HepG2 (cell line): Measurements from ENCODE around the gene RASA2. TPM values are rescaled to one million over a fixed set of nuclear protein-coding genes. Genes with fewer than 3 reads are reported as not detected.

Experiments used
- ELF3 ChIP-seq: IDR thresholded peaks from 2 replicates; pipeline ENCODE4 v1.6.1; 2016; ENCODE audit warnings: missing genetic modification reagents, missing compliant biosample characterization
- FOXA3 ChIP-seq: IDR thresholded peaks from 2 replicates; pipeline ENCODE4 v1.6.1; 2016; ENCODE audit warnings: missing genetic modification reagents, missing compliant biosample characterization
- FOXJ3 ChIP-seq: sonication (generic); formaldehyde crosslinking; IDR thresholded peaks from 2 replicates; pipeline ENCODE4 v1.4.0; 2020; ENCODE audit warnings: missing genetic modification reagents, mild to moderate bottlenecking, borderline replicate concordance
- FOXP1 ChIP-seq, 2 experiments: fragments of 450-650 bp in 1 of 2; IDR thresholded peaks; 2 replicates each; pipeline ENCODE4 v1.6.1; 2017 to 2018; ENCODE audit warnings: antibody characterized with exemption in 1 of 2
- IRF2 ChIP-seq: IDR thresholded peaks from 2 replicates; pipeline ENCODE4 v1.6.1; 2018; ENCODE audit warnings: missing genetic modification reagents, missing compliant biosample characterization
- MED1 ChIP-seq: sonication (generic); formaldehyde crosslinking; IDR thresholded peaks from 2 replicates; pipeline ENCODE4 v1.4.0; 2020; ENCODE audit warnings: missing genetic modification reagents
- RARG ChIP-seq: sonication (generic); formaldehyde crosslinking; IDR thresholded peaks from 2 replicates; pipeline ENCODE4 v1.4.0; 2020; ENCODE audit warnings: low read depth, mild to moderate bottlenecking, missing genetic modification reagents
- SAP130 ChIP-seq: IDR thresholded peaks from 2 replicates; pipeline ENCODE4 v1.6.1; 2016; ENCODE audit warnings: low read depth
- SOX13 ChIP-seq, 3 experiments: fragments of 450-650 bp in 1 of 3; sonication (generic) in 1 of 3; formaldehyde crosslinking in 1 of 3; IDR thresholded peaks in 2 of 3; conservative IDR thresholded peaks in 1 of 3; 2 replicates each; pipeline versions ENCODE4 v1.5.0 to v1.6.1; 2016 to 2020; ENCODE audit warnings: antibody characterized with exemption in 1 of 3, mild to moderate bottlenecking in 1 of 3, missing compliant biosample characterization in 1 of 3, missing genetic modification reagents in 1 of 3, moderate library complexity in 1 of 3
- THAP11 ChIP-seq: IDR thresholded peaks from 2 replicates; pipeline ENCODE4 v1.6.1; 2016; ENCODE audit warnings: missing biosample characterization, missing genetic modification reagents
- ZBTB3 ChIP-seq: sonication (generic); formaldehyde crosslinking; IDR thresholded peaks from 2 replicates; pipeline ENCODE4 v1.4.0; 2020; ENCODE audit warnings: low read depth, mild to moderate bottlenecking, moderate library complexity, missing genetic modification reagents, borderline replicate concordance
- ZNF101 ChIP-seq: sonication (generic); formaldehyde crosslinking; IDR thresholded peaks from 2 replicates; pipeline ENCODE4 v1.4.0; 2020; ENCODE audit warnings: mild to moderate bottlenecking, low read depth, missing genetic modification reagents, borderline replicate concordance
- ZZZ3 ChIP-seq: sonication (generic); formaldehyde crosslinking; IDR thresholded peaks from 2 replicates; pipeline ENCODE4 v1.4.0; 2020; ENCODE audit warnings: missing genetic modification reagents, mild to moderate bottlenecking, borderline replicate concordance
- polyA plus RNA-seq, 8 experiments: library from polyadenylated mRNA; depleted of rRNA in 3 of 8; stranded (reverse) in 7 of 8; unstranded in 1 of 8; fragments of >200 nt; fragmentation: Illumina TruSeq in 4 of 8; extraction: Trizol in 4 of 8; gene quantifications; 2 replicates each; pipeline versions ENCODE4 v1.2.1 to v1.2.3, GENCODE V29; 2011 to 2016; ENCODE audit warnings: low read depth in 4 of 8, missing spikeins in 1 of 8, mixed read lengths in 1 of 8; ENCODE audit not compliant: insufficient read depth in 1 of 8
- total RNA-seq, 5 experiments: library from RNA; depleted of rRNA; stranded (reverse); fragments of >200 nt; fragmentation: Illumina TruSeq; extraction: Trizol; gene quantifications; 2 replicates each; pipeline ENCODE4 v1.2.3, GENCODE V29; 2016; ENCODE audit warnings: low read depth in 1 of 5
- TF ChIP-seq, protein P1 (sequence below): sonication (generic); formaldehyde crosslinking; conservative IDR thresholded peaks from 2 replicates; pipeline ENCODE4 v1.8.0; 2022; ENCODE audit warnings: mild to moderate bottlenecking, moderate library complexity, missing genetic modification reagents
- TF ChIP-seq, protein P2 (sequence below): sonication (generic); formaldehyde crosslinking; IDR thresholded peaks from 2 replicates; pipeline ENCODE4 v1.4.0; 2020; ENCODE audit warnings: missing genetic modification reagents, borderline replicate concordance
- TF ChIP-seq, protein P3 (sequence below): sonication (generic); formaldehyde crosslinking; IDR thresholded peaks from 2 replicates; pipeline ENCODE4 v1.5.1; 2020; ENCODE audit warnings: mild to moderate bottlenecking, missing genetic modification reagents, borderline replicate concordance
- TF ChIP-seq, protein P4 (sequence below): IDR thresholded peaks from 2 replicates; pipeline ENCODE4 v1.6.1; 2012; ENCODE audit warnings: low read depth, low read length, improper control_type of control experiment

The RASA2 gene
- total and polyA plus RNA-seq, 2 of the 13 experiments (the other 11 are each of a cell fraction or from before 2014, with no cell fraction given): 5.4 to 8.5 TPM

DNA sequence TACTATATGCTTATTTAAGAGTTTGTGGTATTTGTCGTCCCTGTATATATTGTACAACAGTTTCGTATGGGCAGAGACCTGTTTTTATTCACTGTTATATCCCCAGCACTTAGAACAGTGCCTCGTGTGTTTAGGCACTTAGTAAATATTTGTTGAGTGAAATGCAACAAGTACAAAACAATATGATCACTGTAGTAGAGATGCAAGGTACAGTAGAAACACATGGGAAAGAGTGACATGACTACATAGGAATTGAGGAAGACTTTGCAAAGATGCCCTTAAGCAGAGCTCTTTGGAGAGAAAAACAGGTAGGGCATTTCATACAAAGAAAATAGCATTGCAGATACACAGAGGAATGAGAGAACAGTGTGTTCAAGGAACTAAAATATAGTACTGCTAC lies 18.3 kb downstream of the RASA2 start (continued):
- TF ChIP-seq, protein P1, sequence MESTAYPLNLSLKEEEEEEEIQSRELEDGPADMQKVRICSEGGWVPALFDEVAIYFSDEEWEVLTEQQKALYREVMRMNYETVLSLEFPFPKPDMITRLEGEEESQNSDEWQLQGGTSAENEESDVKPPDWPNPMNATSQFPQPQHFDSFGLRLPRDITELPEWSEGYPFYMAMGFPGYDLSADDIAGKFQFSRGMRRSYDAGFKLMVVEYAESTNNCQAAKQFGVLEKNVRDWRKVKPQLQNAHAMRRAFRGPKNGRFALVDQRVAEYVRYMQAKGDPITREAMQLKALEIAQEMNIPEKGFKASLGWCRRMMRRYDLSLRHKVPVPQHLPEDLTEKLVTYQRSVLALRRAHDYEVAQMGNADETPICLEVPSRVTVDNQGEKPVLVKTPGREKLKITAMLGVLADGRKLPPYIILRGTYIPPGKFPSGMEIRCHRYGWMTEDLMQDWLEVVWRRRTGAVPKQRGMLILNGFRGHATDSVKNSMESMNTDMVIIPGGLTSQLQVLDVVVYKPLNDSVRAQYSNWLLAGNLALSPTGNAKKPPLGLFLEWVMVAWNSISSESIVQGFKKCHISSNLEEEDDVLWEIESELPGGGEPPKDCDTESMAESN (CRISPR knock-in tag): no peak
- TF ChIP-seq FOXP1 (IDR thresholded peaks at IDR 0.05): peak; percentile 10; the same call in 1 of the 2 replicates
- peak; percentile 50 for TF ChIP-seq FOXP1 (CRISPR knock-in tag; IDR thresholded peaks at IDR 0.05)
- TF ChIP-seq FOXJ3 (CRISPR knock-in tag): no peak
- TF ChIP-seq ELF3 (CRISPR knock-in tag): peak; percentile 81
- TF ChIP-seq ZBTB3 (CRISPR knock-in tag): no peak
- no peak for TF ChIP-seq ZZZ3 (CRISPR knock-in tag)
- peak; percentile 42; the same call in 1 of the 2 replicates for TF ChIP-seq THAP11 (CRISPR knock-in tag)
- TF ChIP-seq SAP130: peak; percentile 62
- TF ChIP-seq, protein P2, sequence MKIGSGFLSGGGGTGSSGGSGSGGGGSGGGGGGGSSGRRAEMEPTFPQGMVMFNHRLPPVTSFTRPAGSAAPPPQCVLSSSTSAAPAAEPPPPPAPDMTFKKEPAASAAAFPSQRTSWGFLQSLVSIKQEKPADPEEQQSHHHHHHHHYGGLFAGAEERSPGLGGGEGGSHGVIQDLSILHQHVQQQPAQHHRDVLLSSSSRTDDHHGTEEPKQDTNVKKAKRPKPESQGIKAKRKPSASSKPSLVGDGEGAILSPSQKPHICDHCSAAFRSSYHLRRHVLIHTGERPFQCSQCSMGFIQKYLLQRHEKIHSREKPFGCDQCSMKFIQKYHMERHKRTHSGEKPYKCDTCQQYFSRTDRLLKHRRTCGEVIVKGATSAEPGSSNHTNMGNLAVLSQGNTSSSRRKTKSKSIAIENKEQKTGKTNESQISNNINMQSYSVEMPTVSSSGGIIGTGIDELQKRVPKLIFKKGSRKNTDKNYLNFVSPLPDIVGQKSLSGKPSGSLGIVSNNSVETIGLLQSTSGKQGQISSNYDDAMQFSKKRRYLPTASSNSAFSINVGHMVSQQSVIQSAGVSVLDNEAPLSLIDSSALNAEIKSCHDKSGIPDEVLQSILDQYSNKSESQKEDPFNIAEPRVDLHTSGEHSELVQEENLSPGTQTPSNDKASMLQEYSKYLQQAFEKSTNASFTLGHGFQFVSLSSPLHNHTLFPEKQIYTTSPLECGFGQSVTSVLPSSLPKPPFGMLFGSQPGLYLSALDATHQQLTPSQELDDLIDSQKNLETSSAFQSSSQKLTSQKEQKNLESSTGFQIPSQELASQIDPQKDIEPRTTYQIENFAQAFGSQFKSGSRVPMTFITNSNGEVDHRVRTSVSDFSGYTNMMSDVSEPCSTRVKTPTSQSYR (CRISPR knock-in tag): no peak
- TF ChIP-seq, protein P3, sequence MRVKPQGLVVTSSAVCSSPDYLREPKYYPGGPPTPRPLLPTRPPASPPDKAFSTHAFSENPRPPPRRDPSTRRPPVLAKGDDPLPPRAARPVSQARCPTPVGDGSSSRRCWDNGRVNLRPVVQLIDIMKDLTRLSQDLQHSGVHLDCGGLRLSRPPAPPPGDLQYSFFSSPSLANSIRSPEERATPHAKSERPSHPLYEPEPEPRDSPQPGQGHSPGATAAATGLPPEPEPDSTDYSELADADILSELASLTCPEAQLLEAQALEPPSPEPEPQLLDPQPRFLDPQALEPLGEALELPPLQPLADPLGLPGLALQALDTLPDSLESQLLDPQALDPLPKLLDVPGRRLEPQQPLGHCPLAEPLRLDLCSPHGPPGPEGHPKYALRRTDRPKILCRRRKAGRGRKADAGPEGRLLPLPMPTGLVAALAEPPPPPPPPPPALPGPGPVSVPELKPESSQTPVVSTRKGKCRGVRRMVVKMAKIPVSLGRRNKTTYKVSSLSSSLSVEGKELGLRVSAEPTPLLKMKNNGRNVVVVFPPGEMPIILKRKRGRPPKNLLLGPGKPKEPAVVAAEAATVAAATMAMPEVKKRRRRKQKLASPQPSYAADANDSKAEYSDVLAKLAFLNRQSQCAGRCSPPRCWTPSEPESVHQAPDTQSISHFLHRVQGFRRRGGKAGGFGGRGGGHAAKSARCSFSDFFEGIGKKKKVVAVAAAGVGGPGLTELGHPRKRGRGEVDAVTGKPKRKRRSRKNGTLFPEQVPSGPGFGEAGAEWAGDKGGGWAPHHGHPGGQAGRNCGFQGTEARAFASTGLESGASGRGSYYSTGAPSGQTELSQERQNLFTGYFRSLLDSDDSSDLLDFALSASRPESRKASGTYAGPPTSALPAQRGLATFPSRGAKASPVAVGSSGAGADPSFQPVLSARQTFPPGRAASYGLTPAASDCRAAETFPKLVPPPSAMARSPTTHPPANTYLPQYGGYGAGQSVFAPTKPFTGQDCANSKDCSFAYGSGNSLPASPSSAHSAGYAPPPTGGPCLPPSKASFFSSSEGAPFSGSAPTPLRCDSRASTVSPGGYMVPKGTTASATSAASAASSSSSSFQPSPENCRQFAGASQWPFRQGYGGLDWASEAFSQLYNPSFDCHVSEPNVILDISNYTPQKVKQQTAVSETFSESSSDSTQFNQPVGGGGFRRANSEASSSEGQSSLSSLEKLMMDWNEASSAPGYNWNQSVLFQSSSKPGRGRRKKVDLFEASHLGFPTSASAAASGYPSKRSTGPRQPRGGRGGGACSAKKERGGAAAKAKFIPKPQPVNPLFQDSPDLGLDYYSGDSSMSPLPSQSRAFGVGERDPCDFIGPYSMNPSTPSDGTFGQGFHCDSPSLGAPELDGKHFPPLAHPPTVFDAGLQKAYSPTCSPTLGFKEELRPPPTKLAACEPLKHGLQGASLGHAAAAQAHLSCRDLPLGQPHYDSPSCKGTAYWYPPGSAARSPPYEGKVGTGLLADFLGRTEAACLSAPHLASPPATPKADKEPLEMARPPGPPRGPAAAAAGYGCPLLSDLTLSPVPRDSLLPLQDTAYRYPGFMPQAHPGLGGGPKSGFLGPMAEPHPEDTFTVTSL (CRISPR knock-in tag): peak; percentile 55; the same call in 1 of the 2 replicates
- TF ChIP-seq RARG (CRISPR knock-in tag): no peak
- TF ChIP-seq SOX13 (IDR thresholded peaks at IDR 0.05): no peak
- TF ChIP-seq SOX13 (CRISPR knock-in tag; conservative IDR thresholded peaks at IDR 0.05 in 1 of 2, IDR thresholded peaks at IDR 0.05 in 1 of 2): peak in 1 of 2 experiments; percentile 66; a peak in 1 of 4 replicates
- TF ChIP-seq FOXA3 (CRISPR knock-in tag): peak; percentile 72
- TF ChIP-seq IRF2: peak; percentile 48; the same call in 1 of the 2 replicates
- peak; percentile 25; the same call in 1 of the 2 replicates for TF ChIP-seq MED1 (CRISPR knock-in tag)
- TF ChIP-seq, protein P4, sequence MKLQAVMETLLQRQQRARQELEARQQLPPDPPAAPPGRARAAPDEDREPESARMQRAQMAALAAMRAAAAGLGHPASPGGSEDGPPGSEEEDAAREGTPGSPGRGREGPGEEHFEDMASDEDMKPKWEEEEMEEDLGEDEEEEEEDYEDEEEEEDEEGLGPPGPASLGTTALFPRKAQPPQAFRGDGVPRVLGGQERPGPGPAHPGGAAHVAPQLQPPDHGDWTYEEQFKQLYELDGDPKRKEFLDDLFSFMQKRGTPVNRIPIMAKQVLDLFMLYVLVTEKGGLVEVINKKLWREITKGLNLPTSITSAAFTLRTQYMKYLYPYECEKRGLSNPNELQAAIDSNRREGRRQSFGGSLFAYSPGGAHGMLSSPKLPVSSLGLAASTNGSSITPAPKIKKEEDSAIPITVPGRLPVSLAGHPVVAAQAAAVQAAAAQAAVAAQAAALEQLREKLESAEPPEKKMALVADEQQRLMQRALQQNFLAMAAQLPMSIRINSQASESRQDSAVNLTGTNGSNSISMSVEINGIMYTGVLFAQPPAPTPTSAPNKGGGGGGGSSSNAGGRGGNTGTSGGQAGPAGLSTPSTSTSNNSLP: peak; percentile 72; the same call in 1 of the 2 replicates
- no peak for TF ChIP-seq ZNF101
